Measurements from ENCODE around the gene OSBPL5. TPM values are rescaled to one million over a fixed set of nuclear protein-coding genes. Genes with fewer than 3 reads are reported as not detected.

OSBPL5 gene
- total RNA-seq, 1 donor from 2014 or later = 31.4 TPM

DNA sequence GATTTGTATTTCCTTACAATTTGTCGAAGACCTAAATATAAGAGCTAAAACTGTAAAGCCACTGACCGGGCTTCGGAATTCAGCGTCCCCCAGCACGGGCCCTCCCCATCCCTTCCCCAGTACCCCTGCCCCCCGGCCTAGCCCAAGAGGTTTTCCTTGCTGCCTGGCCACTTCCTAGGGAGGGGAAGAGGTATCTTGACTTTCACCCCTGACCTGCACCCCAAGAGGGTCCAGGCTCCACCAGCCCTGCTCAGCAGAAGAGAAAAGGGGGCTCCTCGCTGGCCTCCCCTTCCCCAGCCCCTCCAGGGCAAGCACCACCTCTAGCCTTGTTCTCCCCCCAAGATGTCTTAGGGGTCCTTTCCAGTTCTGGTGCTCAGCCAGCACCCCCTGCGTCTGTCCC is 81.8 kb downstream of the OSBPL5 start:
- Mint-ChIP-seq H3K4me1 (no peaks in the 10 kb centered on the region), H3K27ac (ENCODE audit: unreplicated experiment) (no peak overlapping the region), H3K4me3 (no peak overlapping the region), H3K9me3 (no peaks in the 10 kb centered on the region), H3K27me3 (ENCODE audit: low read depth) (peaks cover 6% of the 10 kb centered on the region), H3K36me3 (ENCODE audit: low read depth) (no peaks in the 10 kb centered on the region)
- no peak for DNase-seq (ENCODE audit: low read depth, low spot score)
- TF ChIP-seq, protein P1, sequence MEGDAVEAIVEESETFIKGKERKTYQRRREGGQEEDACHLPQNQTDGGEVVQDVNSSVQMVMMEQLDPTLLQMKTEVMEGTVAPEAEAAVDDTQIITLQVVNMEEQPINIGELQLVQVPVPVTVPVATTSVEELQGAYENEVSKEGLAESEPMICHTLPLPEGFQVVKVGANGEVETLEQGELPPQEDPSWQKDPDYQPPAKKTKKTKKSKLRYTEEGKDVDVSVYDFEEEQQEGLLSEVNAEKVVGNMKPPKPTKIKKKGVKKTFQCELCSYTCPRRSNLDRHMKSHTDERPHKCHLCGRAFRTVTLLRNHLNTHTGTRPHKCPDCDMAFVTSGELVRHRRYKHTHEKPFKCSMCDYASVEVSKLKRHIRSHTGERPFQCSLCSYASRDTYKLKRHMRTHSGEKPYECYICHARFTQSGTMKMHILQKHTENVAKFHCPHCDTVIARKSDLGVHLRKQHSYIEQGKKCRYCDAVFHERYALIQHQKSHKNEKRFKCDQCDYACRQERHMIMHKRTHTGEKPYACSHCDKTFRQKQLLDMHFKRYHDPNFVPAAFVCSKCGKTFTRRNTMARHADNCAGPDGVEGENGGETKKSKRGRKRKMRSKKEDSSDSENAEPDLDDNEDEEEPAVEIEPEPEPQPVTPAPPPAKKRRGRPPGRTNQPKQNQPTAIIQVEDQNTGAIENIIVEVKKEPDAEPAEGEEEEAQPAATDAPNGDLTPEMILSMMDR (conservative IDR thresholded peaks at IDR 0.05) = no peak

DNA sequence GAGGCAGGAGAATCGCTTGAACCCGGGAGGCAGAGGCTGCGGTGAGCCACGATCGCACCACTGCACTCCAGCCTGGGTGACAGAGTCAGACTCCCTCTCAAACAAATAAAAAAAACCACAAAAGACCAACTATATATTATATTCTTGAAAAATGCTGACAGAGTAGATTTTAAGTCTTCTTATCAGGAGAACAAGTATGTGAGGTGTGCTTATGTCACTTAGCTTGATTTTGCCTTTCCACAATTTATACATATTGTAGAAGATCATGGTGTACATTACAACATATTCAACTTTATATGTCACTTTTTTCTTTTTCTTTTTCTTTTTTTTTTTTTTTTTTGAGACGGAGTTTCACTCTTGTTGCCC is 83.7 kb downstream of the OSBPL5 start:
- TF ChIP-seq, protein P1 (conservative IDR thresholded peaks at IDR 0.05) = no peak
- Mint-ChIP-seq H3K4me1 (no peaks in the 10 kb centered on the region), H3K27ac (ENCODE audit: unreplicated experiment) (no peak overlapping the region), H3K36me3 (ENCODE audit: low read depth) (no peaks in the 10 kb centered on the region), H3K4me3 (no peak overlapping the region), H3K27me3 (ENCODE audit: low read depth) (peaks cover 6% of the 10 kb centered on the region), H3K9me3 (no peaks in the 10 kb centered on the region)
- no peak for DNase-seq (ENCODE audit: low read depth, low spot score)

DNA sequence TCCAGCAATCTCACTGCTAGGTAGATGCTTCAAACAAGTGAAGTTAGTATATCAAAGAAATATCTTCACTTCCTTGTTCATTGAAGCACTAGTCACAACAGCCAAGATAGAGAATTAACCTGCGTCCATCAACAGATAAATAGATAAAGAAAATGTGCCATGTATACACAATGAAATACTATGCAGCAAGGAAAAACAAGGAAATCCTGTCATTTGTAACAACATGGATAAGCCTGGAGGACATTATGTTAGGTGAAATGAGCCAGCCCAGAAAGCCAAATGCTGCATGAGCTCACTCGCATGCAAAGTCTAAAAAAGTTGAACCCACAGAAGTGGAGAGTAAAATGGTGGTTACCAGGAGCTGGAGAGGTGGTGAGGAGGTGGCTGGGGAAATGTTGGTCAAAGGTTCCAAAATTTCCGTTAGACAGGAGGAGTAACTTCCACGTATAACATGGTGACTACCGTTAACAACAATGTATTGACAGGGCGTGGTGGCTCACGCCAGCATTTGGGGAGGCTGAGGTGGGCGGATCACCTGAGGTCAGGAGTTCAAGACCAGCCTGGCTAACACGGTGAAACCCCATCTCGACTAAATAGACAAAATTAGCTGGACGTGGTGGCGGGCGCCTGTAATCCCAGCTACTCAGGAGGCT is 84.3 kb downstream of the OSBPL5 start:
- H3K9me3 Mint-ChIP-seq = no peaks in the 10 kb centered on the region
- no peaks in the 10 kb centered on the region for H3K36me3 Mint-ChIP-seq (ENCODE audit: low read depth)
- DNase-seq (ENCODE audit: low read depth, low spot score) = no peak
- peaks cover 6% of the 10 kb centered on the region for H3K27me3 Mint-ChIP-seq (ENCODE audit: low read depth)
- H3K4me3 Mint-ChIP-seq = no peak overlapping the region
- no peaks in the 10 kb centered on the region for H3K4me1 Mint-ChIP-seq
- TF ChIP-seq, protein P1 (conservative IDR thresholded peaks at IDR 0.05) = no peak
- no peak overlapping the region for H3K27ac Mint-ChIP-seq (ENCODE audit: unreplicated experiment)

DNA sequence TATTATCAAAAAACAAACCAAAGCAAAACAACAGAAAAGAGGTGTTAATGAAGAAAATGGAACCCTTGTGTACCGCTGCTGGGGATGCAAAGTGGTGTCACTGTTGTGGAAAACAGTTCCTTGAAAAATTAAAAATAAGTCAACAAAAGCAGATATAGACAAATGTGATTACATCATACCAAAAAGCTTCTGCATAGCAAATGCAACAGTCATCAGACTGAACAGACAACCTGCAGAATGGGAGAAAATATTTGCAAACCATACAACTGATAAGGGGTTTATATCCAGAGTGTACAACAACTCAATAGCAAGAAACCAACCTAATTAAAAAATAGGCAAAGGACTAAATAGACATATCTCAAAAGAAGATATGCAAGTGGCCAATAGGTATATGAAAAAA is 85.0 kb downstream of the OSBPL5 start:
- no peak overlapping the region for H3K27ac Mint-ChIP-seq (ENCODE audit: unreplicated experiment)
- H3K36me3 Mint-ChIP-seq (ENCODE audit: low read depth) = no peaks in the 10 kb centered on the region
- H3K4me1 Mint-ChIP-seq = no peaks in the 10 kb centered on the region
- DNase-seq (ENCODE audit: low read depth, low spot score) = no peak
- peaks cover 6% of the 10 kb centered on the region for H3K27me3 Mint-ChIP-seq (ENCODE audit: low read depth)
- H3K9me3 Mint-ChIP-seq = no peaks in the 10 kb centered on the region
- no peak overlapping the region for H3K4me3 Mint-ChIP-seq
- TF ChIP-seq, protein P1 (conservative IDR thresholded peaks at IDR 0.05) = no peak

DNA sequence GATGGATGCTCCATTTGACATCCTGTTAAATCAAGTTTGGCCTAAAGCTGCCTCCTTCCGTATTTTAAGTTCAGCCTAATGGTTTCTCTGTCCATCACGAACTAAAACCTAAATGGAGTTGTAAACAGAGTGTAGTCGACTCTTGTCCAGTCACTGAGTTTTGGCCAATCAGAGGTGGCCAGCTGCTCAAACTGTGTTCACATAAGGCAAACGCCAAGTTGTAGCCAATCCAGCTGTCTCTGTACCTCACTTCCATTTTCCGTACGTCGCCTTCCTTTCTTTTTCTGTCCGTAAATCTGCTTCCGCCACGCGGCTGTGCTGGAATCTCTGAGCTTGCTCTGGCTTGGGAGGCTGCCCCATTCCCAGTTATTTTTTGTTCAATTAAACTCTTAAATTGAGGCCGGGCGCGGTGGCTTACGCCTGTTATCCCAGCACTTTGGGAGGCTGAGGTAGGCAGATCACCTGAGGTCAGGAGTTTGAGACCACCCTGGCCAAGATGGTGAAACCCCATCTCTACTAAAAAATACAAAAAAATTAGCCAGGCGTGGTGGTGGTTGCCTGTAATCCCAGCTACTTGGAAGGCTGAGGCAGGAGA is 87.2 kb downstream of the OSBPL5 start:
- Mint-ChIP-seq H3K27me3 (ENCODE audit: low read depth) (peaks cover 6% of the 10 kb centered on the region), H3K4me3 (no peak overlapping the region), H3K4me1 (peaks cover 3% of the 10 kb centered on the region), H3K27ac (ENCODE audit: unreplicated experiment) (no peak overlapping the region), H3K9me3 (no peaks in the 10 kb centered on the region), H3K36me3 (ENCODE audit: low read depth) (no peaks in the 10 kb centered on the region)
- TF ChIP-seq, protein P1 (conservative IDR thresholded peaks at IDR 0.05) = no peak
- no peak for DNase-seq (ENCODE audit: low read depth, low spot score)
